ENCODE data around the gene PRLR.

Gene PRLR

DNA sequence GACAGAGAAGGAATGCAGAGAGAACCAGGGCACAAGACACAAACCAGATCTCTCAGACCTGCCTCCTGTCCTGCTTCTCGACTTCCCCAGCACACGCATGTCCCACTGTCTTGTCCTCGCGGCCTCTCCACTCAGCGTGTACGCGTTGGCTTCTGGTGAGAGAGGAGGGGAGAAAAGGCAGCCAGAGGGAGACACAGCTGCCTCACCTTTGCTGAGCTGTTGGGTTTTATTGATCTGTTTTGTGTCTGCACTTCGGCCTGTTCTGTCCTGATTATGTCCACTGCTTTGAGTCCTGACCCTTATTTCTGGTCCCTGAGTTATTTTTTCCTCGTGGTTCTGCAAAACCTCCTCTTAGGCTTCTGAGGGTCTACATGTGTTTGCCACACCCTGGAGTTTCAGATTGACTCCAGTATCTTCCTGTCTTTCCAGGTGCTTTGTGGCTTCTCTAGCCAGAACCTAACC lies 95.0 kb downstream of the PRLR start:
- no peak overlapping the region for H3K27ac ChIP-seq (ENCODE audit: low read depth in 2 of 2, low read length in 2 of 2)
- H3K27me3 ChIP-seq (ENCODE audit: control insufficient read depth in 2 of 2, insufficient read depth in 2 of 2, low read length in 2 of 2): no peaks in the 10 kb centered on the region
- no peak overlapping the region for H3K4me3 ChIP-seq (ENCODE audit: low read length in 2 of 2)
- H3K36me3 ChIP-seq (ENCODE audit: control insufficient read depth in 2 of 2, insufficient read depth in 2 of 2, low read length in 2 of 2): no peaks in the 10 kb centered on the region
- H3K4me1 ChIP-seq (ENCODE audit: control insufficient read depth in 2 of 2, insufficient read depth in 2 of 2, low read length in 2 of 2): peaks cover 0 to 6% of the 10 kb centered on the region in 2 donors
- no peaks in the 10 kb centered on the region for H3K9me3 ChIP-seq (ENCODE audit: control insufficient read depth in 2 of 2, low read length in 2 of 2)
- H3K9ac ChIP-seq (ENCODE audit: low read depth in 1 of 2, low read length in 2 of 2): no peak overlapping the region

GRCh38 chr5:35134278-35135030 lies 95.8 kb downstream of the PRLR start:
- H3K27ac ChIP-seq (ENCODE audit: low read depth in 2 of 2, low read length in 2 of 2): no peak overlapping the region
- no peak overlapping the region for H3K9ac ChIP-seq (ENCODE audit: low read depth in 1 of 2, low read length in 2 of 2)
- no peak overlapping the region for H3K4me3 ChIP-seq (ENCODE audit: low read length in 2 of 2)
- no peaks in the 10 kb centered on the region for H3K9me3 ChIP-seq (ENCODE audit: control insufficient read depth in 2 of 2, low read length in 2 of 2)
- no peaks in the 10 kb centered on the region for H3K36me3 ChIP-seq (ENCODE audit: control insufficient read depth in 2 of 2, insufficient read depth in 2 of 2, low read length in 2 of 2)
- no peaks in the 10 kb centered on the region for H3K27me3 ChIP-seq (ENCODE audit: control insufficient read depth in 2 of 2, insufficient read depth in 2 of 2, low read length in 2 of 2)
- peaks cover 0 to 8% of the 10 kb centered on the region in 2 donors for H3K4me1 ChIP-seq (ENCODE audit: control insufficient read depth in 2 of 2, insufficient read depth in 2 of 2, low read length in 2 of 2)

DNA sequence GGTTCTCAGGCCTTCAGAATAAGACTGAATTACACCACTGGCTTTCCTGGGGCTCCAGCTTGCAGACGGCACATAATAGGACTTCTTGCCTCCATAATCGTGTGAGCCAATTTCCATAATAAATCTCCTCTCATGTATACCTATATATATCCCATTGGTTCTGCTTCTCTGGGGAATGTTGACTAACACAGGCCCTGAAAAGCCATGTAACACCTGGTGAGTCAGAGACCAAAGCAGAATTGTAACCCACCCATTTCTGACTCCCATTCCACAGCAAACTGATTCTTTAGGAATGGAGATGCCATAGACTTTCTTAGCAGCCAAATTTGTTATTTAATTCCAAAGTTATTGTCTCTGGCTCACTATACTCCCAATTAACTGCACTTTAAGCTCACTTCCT lies 97.1 kb downstream of the PRLR start:
- H3K4me1 ChIP-seq (ENCODE audit: control insufficient read depth in 2 of 2, insufficient read depth in 2 of 2, low read length in 2 of 2): peaks cover 0 to 8% of the 10 kb centered on the region in 2 donors
- no peaks in the 10 kb centered on the region for H3K27me3 ChIP-seq (ENCODE audit: control insufficient read depth in 2 of 2, insufficient read depth in 2 of 2, low read length in 2 of 2)
- no peaks in the 10 kb centered on the region for H3K36me3 ChIP-seq (ENCODE audit: control insufficient read depth in 2 of 2, insufficient read depth in 2 of 2, low read length in 2 of 2)
- no peak overlapping the region for H3K9ac ChIP-seq (ENCODE audit: low read depth in 1 of 2, low read length in 2 of 2)
- no peak overlapping the region for H3K27ac ChIP-seq (ENCODE audit: low read depth in 2 of 2, low read length in 2 of 2)
- no peak overlapping the region for H3K4me3 ChIP-seq (ENCODE audit: low read length in 2 of 2)
- H3K9me3 ChIP-seq (ENCODE audit: control insufficient read depth in 2 of 2, low read length in 2 of 2): no peaks in the 10 kb centered on the region

DNA sequence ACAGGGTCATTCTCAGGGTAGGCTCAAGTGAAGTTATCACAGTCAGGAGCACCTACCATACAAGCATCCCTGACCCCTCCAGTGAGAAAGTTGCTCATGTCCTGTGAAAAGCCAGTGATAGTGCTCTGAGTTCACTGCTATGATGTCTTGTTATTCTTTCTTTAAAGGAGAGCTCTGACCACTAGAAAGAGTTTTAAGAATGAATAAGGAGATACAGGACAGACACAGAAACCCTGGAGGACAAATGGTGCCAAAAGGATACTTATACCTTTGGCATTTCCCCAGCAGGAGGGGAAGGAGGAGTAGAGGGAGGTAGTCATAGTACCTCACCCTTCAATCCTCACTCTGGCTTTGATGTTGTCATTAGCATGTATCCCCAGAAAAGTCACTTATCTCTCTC lies 98.6 kb downstream of the PRLR start:
- Histone ChIP-seq H3K9me3 (ENCODE audit: control insufficient read depth in 2 of 2, low read length in 2 of 2) (no peaks in the 10 kb centered on the region), H3K4me1 (ENCODE audit: control insufficient read depth in 2 of 2, insufficient read depth in 2 of 2, low read length in 2 of 2) (peaks cover 0 to 8% of the 10 kb centered on the region in 2 donors), H3K9ac (ENCODE audit: low read depth in 1 of 2, low read length in 2 of 2) (no peak overlapping the region), H3K27ac (ENCODE audit: low read depth in 2 of 2, low read length in 2 of 2) (no peak overlapping the region), H3K4me3 (ENCODE audit: low read length in 2 of 2) (no peak overlapping the region), H3K27me3 (ENCODE audit: control insufficient read depth in 2 of 2, insufficient read depth in 2 of 2, low read length in 2 of 2) (no peaks in the 10 kb centered on the region), H3K36me3 (ENCODE audit: control insufficient read depth in 2 of 2, insufficient read depth in 2 of 2, low read length in 2 of 2) (no peaks in the 10 kb centered on the region)

DNA sequence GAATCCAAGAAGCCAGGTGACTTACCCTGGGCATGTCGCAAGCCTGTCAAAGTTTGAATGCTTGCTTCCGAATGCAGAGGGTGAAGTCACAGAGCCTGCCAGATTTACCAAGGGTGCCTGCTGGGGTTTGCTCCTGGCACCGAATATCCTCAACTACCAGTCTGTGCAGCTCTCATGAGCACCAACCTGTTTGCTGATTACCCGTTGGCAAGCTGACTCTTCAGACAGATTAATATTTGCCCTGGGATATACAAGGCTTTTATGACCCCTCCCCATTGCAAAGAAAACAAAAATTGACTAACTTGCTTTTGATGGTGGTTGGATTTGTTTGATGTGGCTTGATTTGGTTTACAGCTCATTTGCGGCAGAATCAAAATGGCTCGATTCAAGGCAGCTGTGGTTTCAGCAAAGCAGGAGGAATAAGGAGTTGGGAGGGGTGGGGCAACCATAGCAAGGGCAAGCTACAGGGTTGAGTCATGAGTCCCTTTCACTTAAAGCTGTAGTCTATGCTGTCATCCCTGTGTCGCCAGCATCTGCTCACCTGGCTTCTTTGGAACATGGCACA lies 100.3 kb downstream of the PRLR start:
- Histone ChIP-seq H3K36me3 (ENCODE audit: control insufficient read depth in 2 of 2, insufficient read depth in 2 of 2, low read length in 2 of 2) (no peaks in the 10 kb centered on the region), H3K9me3 (ENCODE audit: control insufficient read depth in 2 of 2, low read length in 2 of 2) (no peaks in the 10 kb centered on the region), H3K27me3 (ENCODE audit: control insufficient read depth in 2 of 2, insufficient read depth in 2 of 2, low read length in 2 of 2) (no peaks in the 10 kb centered on the region), H3K4me3 (ENCODE audit: low read length in 2 of 2) (no peak overlapping the region), H3K9ac (ENCODE audit: low read depth in 1 of 2, low read length in 2 of 2) (no peak overlapping the region), H3K27ac (ENCODE audit: low read depth in 2 of 2, low read length in 2 of 2) (peak overlapping the region in 1 of 2 donors; percentile 16), H3K4me1 (ENCODE audit: control insufficient read depth in 2 of 2, insufficient read depth in 2 of 2, low read length in 2 of 2) (peaks cover 0 to 2% of the 10 kb centered on the region in 2 donors)

DNA sequence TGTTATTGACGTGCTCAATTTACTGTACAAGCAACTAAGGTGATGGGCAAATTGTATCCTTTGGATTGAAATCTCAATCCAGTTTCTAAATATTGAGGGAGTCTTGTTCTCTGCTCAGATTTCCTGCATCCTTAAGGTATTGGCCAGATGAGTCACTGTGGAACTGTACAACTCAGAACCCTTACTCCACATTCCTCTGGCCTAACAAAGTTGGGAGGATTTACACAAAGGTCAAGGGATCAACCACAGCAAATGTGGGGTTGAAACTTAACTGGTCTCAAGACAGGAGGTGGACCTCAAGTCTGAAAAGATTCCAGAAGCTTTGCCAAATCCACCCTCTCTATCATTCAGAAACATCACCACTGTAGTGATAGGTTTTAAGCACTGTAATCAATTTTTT lies 101.0 kb downstream of the PRLR start:
- H3K4me1 ChIP-seq (ENCODE audit: control insufficient read depth in 2 of 2, insufficient read depth in 2 of 2, low read length in 2 of 2): peaks cover 0 to 2% of the 10 kb centered on the region in 2 donors
- no peak overlapping the region for H3K4me3 ChIP-seq (ENCODE audit: low read length in 2 of 2)
- H3K36me3 ChIP-seq (ENCODE audit: control insufficient read depth in 2 of 2, insufficient read depth in 2 of 2, low read length in 2 of 2): no peaks in the 10 kb centered on the region
- H3K9me3 ChIP-seq (ENCODE audit: control insufficient read depth in 2 of 2, low read length in 2 of 2): no peaks in the 10 kb centered on the region
- no peaks in the 10 kb centered on the region for H3K27me3 ChIP-seq (ENCODE audit: control insufficient read depth in 2 of 2, insufficient read depth in 2 of 2, low read length in 2 of 2)
- no peak overlapping the region for H3K27ac ChIP-seq (ENCODE audit: low read depth in 2 of 2, low read length in 2 of 2)
- H3K9ac ChIP-seq (ENCODE audit: low read depth in 1 of 2, low read length in 2 of 2): no peak overlapping the region

DNA sequence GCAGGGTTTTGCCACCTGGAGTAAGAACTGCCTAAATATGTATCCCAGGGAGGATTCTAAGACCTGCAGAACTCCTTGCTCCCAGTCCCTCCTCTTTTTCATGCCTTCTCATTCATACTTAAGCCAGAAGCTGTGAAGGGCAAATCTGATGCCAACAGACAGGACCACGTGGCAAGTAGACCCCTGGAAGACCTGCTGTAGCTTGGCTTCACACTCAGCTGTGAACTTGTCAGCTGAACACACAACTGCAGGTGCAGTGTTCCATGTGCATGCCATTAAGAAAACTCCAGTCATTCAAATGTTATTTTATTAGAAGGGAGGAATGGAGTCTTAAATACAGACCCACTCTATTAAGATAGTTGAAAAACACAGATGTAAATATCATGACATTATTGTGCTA lies 103.3 kb downstream of the PRLR start:
- no peak overlapping the region for H3K4me3 ChIP-seq (ENCODE audit: low read length in 2 of 2)
- H3K9ac ChIP-seq (ENCODE audit: low read depth in 1 of 2, low read length in 2 of 2): no peak overlapping the region
- peaks cover 0 to 2% of the 10 kb centered on the region in 2 donors for H3K4me1 ChIP-seq (ENCODE audit: control insufficient read depth in 2 of 2, insufficient read depth in 2 of 2, low read length in 2 of 2)
- no peaks in the 10 kb centered on the region for H3K36me3 ChIP-seq (ENCODE audit: control insufficient read depth in 2 of 2, insufficient read depth in 2 of 2, low read length in 2 of 2)
- no peak overlapping the region for H3K27ac ChIP-seq (ENCODE audit: low read depth in 2 of 2, low read length in 2 of 2)
- H3K27me3 ChIP-seq (ENCODE audit: control insufficient read depth in 2 of 2, insufficient read depth in 2 of 2, low read length in 2 of 2): no peaks in the 10 kb centered on the region
- H3K9me3 ChIP-seq (ENCODE audit: control insufficient read depth in 2 of 2, low read length in 2 of 2): no peaks in the 10 kb centered on the region

- no peak overlapping the region for H3K27ac ChIP-seq (ENCODE audit: low read depth in 2 of 2, low read length in 2 of 2)
- no peak overlapping the region for H3K4me3 ChIP-seq (ENCODE audit: low read length in 2 of 2)
- no peaks in the 10 kb centered on the region for H3K36me3 ChIP-seq (ENCODE audit: control insufficient read depth in 2 of 2, insufficient read depth in 2 of 2, low read length in 2 of 2)
- H3K4me1 ChIP-seq (ENCODE audit: control insufficient read depth in 2 of 2, insufficient read depth in 2 of 2, low read length in 2 of 2): peaks cover 0 to 2% of the 10 kb centered on the region in 2 donors
- H3K27me3 ChIP-seq (ENCODE audit: control insufficient read depth in 2 of 2, insufficient read depth in 2 of 2, low read length in 2 of 2): no peaks in the 10 kb centered on the region
- H3K9ac ChIP-seq (ENCODE audit: low read depth in 1 of 2, low read length in 2 of 2): no peak overlapping the region
- H3K9me3 ChIP-seq (ENCODE audit: control insufficient read depth in 2 of 2, low read length in 2 of 2): no peaks in the 10 kb centered on the region
Observed at GRCh38 chr5:35125746-35126145, 104.5 kb downstream of the PRLR start.

DNA sequence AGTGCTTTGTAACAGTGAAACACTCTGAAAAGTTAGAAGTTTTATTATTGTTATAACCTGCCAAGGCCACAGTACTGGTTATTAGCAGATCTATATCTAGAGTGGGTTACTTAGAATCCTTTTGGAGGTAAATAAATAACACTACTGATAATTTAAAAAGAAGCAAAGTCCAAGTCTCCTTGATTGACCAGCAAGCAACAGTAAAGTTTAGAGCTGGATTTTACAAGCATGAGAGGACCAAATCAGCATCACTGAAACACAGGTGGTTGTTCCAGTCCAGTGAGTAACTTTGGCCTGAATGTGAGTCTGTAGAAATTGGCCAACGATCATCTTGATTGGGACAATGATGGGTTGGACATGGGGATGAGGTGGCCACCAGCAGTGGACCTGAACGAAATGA lies 105.4 kb downstream of the PRLR start:
- Histone ChIP-seq H3K9ac (ENCODE audit: low read depth in 1 of 2, low read length in 2 of 2) (no peak overlapping the region), H3K4me3 (ENCODE audit: low read length in 2 of 2) (no peak overlapping the region), H3K27ac (ENCODE audit: low read depth in 2 of 2, low read length in 2 of 2) (no peak overlapping the region), H3K4me1 (ENCODE audit: control insufficient read depth in 2 of 2, insufficient read depth in 2 of 2, low read length in 2 of 2) (peaks cover 0 to 2% of the 10 kb centered on the region in 2 donors), H3K9me3 (ENCODE audit: control insufficient read depth in 2 of 2, low read length in 2 of 2) (no peaks in the 10 kb centered on the region), H3K36me3 (ENCODE audit: control insufficient read depth in 2 of 2, insufficient read depth in 2 of 2, low read length in 2 of 2) (no peaks in the 10 kb centered on the region), H3K27me3 (ENCODE audit: control insufficient read depth in 2 of 2, insufficient read depth in 2 of 2, low read length in 2 of 2) (no peaks in the 10 kb centered on the region)

DNA sequence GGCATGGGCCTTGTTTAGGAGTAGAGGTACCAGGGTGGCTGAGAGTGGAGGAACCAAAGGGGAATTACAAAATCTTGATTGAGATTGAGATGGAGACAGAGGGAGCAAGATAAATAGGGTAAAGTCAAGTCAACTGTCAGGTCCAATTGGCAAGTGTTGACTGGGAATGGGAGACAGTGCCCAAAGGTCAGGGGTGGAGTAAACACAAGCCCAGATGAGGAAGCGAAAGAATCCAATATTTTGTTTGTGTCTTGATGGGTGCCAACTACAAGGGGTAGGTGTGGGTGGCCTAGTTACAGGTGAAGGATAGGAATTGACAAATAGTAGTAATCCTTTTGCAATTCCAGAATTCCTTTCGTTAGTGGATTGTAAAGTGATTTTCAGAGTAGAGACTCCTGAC lies 107.5 kb downstream of the PRLR start:
- H3K4me1 ChIP-seq (ENCODE audit: control insufficient read depth in 2 of 2, insufficient read depth in 2 of 2, low read length in 2 of 2): no peaks in the 10 kb centered on the region
- no peak overlapping the region for H3K4me3 ChIP-seq (ENCODE audit: low read length in 2 of 2)
- H3K9ac ChIP-seq (ENCODE audit: low read depth in 1 of 2, low read length in 2 of 2): no peak overlapping the region
- no peaks in the 10 kb centered on the region for H3K36me3 ChIP-seq (ENCODE audit: control insufficient read depth in 2 of 2, insufficient read depth in 2 of 2, low read length in 2 of 2)
- no peak overlapping the region for H3K27ac ChIP-seq (ENCODE audit: low read depth in 2 of 2, low read length in 2 of 2)
- H3K27me3 ChIP-seq (ENCODE audit: control insufficient read depth in 2 of 2, insufficient read depth in 2 of 2, low read length in 2 of 2): no peaks in the 10 kb centered on the region
- H3K9me3 ChIP-seq (ENCODE audit: control insufficient read depth in 2 of 2, low read length in 2 of 2): no peaks in the 10 kb centered on the region

All from mucosa of rectum (tissue), 2 donors.